HepG2 (cell line): ENCODE data around the gene BMERB1. TPM values are rescaled to one million over a fixed set of nuclear protein-coding genes. Genes with fewer than 3 reads are reported as not detected.

Experiments
- CEBPG ChIP-seq: IDR thresholded peaks from 2 replicates; pipeline ENCODE4 v1.6.1; 2016
- DR1 ChIP-seq: sonication (generic); formaldehyde crosslinking; IDR thresholded peaks from 2 replicates; pipeline ENCODE4 v1.8.0; 2021; ENCODE audit warnings: mild to moderate bottlenecking, missing genetic modification reagents, inconsistent platforms
- FOXA1 ChIP-seq, 2 experiments: fragments of 450-650 bp in 1 of 2; sonication (generic) in 1 of 2; formaldehyde crosslinking in 1 of 2; IDR thresholded peaks; 2 replicates each; pipeline versions ENCODE4 v1.4.0 to v1.6.1; 2016 to 2020; ENCODE audit warnings: missing genetic modification reagents in 1 of 2
- FOXK2 ChIP-seq: fragments of 450-650 bp; IDR thresholded peaks from 2 replicates; pipeline ENCODE4 v1.6.1; 2016
- FOXP1 ChIP-seq, 2 experiments: fragments of 450-650 bp in 1 of 2; IDR thresholded peaks; 2 replicates each; pipeline ENCODE4 v1.6.1; 2017 to 2018; ENCODE audit warnings: antibody characterized with exemption in 1 of 2
- POGZ ChIP-seq: sonication (generic); formaldehyde crosslinking; IDR thresholded peaks from 2 replicates; pipeline ENCODE4 v1.4.0; 2020; ENCODE audit warnings: mild to moderate bottlenecking, missing genetic modification reagents
- RAD21 ChIP-seq: fragments of 450-650 bp; formaldehyde crosslinking; IDR thresholded peaks from 2 replicates; pipeline ENCODE4 v1.5.0; 2020; ENCODE audit warnings: mild to moderate bottlenecking
- SIN3B ChIP-seq: fragments of 150-350 bp; IDR thresholded peaks from 2 replicates; pipeline ENCODE4 v1.6.1; 2014; ENCODE audit warnings: low read length
- SOX6 ChIP-seq, 2 experiments: fragments of 450-650 bp in 1 of 2; sonication (generic) in 1 of 2; formaldehyde crosslinking in 1 of 2; IDR thresholded peaks; 2 replicates each; pipeline versions ENCODE4 v1.4.0 to v1.6.1; 2017 to 2020; ENCODE audit warnings: antibody characterized with exemption in 1 of 2, mild to moderate bottlenecking in 1 of 2, missing genetic modification reagents in 1 of 2
- TERF1 ChIP-seq: sonication (generic); formaldehyde crosslinking; IDR thresholded peaks from 2 replicates; pipeline ENCODE4 v1.8.0; 2022; ENCODE audit warnings: mild to moderate bottlenecking, missing genetic modification reagents, moderate library complexity
- TP53 ChIP-seq: sonication (generic); formaldehyde crosslinking; conservative IDR thresholded peaks from 2 replicates; pipeline ENCODE4 v1.4.0; 2020; ENCODE audit warnings: missing genetic modification reagents
- TRIM22 ChIP-seq: fragments of 450-650 bp; IDR thresholded peaks from 2 replicates; pipeline ENCODE4 v1.6.1; 2017
- TSC22D2 ChIP-seq: sonication (generic); formaldehyde crosslinking; IDR thresholded peaks from 2 replicates; pipeline ENCODE4 v1.5.1; 2020; ENCODE audit warnings: missing genetic modification reagents, mild to moderate bottlenecking, borderline replicate concordance
- ZNF572 ChIP-seq: sonication (generic); formaldehyde crosslinking; IDR thresholded peaks from 2 replicates; pipeline ENCODE4 v1.5.1; 2020; ENCODE audit warnings: mild to moderate bottlenecking, missing genetic modification reagents
- ZNF691 ChIP-seq: sonication (generic); formaldehyde crosslinking; IDR thresholded peaks from 2 replicates; pipeline ENCODE4 v1.4.0; 2020; ENCODE audit warnings: missing genetic modification reagents, low read depth, mild to moderate bottlenecking, borderline replicate concordance
- ZNF781 ChIP-seq: sonication (generic); formaldehyde crosslinking; IDR thresholded peaks from 2 replicates; pipeline ENCODE4 v1.5.1; 2020; ENCODE audit warnings: borderline replicate concordance, mild to moderate bottlenecking, missing genetic modification reagents; ENCODE audit errors: not compliant biosample characterization
- ZSCAN12 ChIP-seq: sonication (generic); formaldehyde crosslinking; IDR thresholded peaks from 2 replicates; pipeline ENCODE4 v1.9.0; 2021; ENCODE audit warnings: mild to moderate bottlenecking, missing genetic modification reagents
- polyA plus RNA-seq, 8 experiments: library from polyadenylated mRNA; depleted of rRNA in 3 of 8; stranded (reverse) in 7 of 8; unstranded in 1 of 8; fragments of >200 nt; fragmentation: Illumina TruSeq in 4 of 8; extraction: Trizol in 4 of 8; gene quantifications; 2 replicates each; pipeline versions ENCODE4 v1.2.1 to v1.2.3, GENCODE V29; 2011 to 2016; ENCODE audit warnings: low read depth in 4 of 8, missing spikeins in 1 of 8, mixed read lengths in 1 of 8; ENCODE audit not compliant: insufficient read depth in 1 of 8
- total RNA-seq, 5 experiments: library from RNA; depleted of rRNA; stranded (reverse); fragments of >200 nt; fragmentation: Illumina TruSeq; extraction: Trizol; gene quantifications; 2 replicates each; pipeline ENCODE4 v1.2.3, GENCODE V29; 2016; ENCODE audit warnings: low read depth in 1 of 5
- TF ChIP-seq, protein P1 (sequence below): sonication (generic); formaldehyde crosslinking; conservative IDR thresholded peaks from 2 replicates; pipeline ENCODE4 v1.8.1; 2023; ENCODE audit warnings: missing genetic modification reagents
- TF ChIP-seq, protein P2 (sequence below): sonication (generic); formaldehyde crosslinking; IDR thresholded peaks from 2 replicates; pipeline ENCODE4 v1.4.0; 2020; ENCODE audit warnings: missing genetic modification reagents, borderline replicate concordance

BMERB1 gene
- total and polyA plus RNA-seq, 2 of the 13 experiments (the other 11 are each of a cell fraction or from before 2014, with no cell fraction given) = 1.4 TPM

DNA sequence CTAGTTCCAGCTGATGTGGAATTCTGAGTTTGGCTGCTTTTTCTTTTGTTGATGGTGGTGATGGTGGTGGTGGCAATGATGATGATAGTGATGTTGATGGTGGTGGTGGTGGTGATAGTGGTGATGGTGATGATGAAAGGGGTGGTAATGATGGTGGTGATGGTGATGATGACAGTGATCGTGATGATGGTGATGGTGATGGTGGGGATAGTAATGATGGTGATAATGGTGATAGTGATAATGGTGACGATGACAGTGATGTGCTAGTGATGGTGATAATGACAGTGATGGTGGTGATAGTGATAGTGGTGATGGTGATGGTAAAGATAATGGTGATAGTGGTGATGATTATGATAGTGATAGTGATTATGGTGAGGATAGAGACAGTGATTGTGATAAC is 61.5 kb downstream of the BMERB1 start (continued):
- TF ChIP-seq ZNF691 (CRISPR knock-in tag) = no peak
- TF ChIP-seq TSC22D2 (CRISPR knock-in tag) = no peak
- no peak for TF ChIP-seq POGZ (CRISPR knock-in tag)
- TF ChIP-seq ZNF781 (CRISPR knock-in tag) = no peak
- TF ChIP-seq, protein P1, sequence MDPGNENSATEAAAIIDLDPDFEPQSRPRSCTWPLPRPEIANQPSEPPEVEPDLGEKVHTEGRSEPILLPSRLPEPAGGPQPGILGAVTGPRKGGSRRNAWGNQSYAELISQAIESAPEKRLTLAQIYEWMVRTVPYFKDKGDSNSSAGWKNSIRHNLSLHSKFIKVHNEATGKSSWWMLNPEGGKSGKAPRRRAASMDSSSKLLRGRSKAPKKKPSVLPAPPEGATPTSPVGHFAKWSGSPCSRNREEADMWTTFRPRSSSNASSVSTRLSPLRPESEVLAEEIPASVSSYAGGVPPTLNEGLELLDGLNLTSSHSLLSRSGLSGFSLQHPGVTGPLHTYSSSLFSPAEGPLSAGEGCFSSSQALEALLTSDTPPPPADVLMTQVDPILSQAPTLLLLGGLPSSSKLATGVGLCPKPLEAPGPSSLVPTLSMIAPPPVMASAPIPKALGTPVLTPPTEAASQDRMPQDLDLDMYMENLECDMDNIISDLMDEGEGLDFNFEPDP (CRISPR knock-in tag) = 0 out of 2 replicates have a peak, but pooled peaks have one; percentile 51
- peak; percentile 73; the same call in 1 of the 2 replicates for TF ChIP-seq SOX6 (IDR thresholded peaks at IDR 0.05)
- TF ChIP-seq SOX6 (CRISPR knock-in tag; IDR thresholded peaks at IDR 0.05) = no peak
- peak; percentile 50 for TF ChIP-seq FOXA1 (IDR thresholded peaks at IDR 0.05)
- no peak for TF ChIP-seq FOXA1 (CRISPR knock-in tag; IDR thresholded peaks at IDR 0.05)
- no peak for TF ChIP-seq DR1 (CRISPR knock-in tag)
- TF ChIP-seq RAD21 (CRISPR knock-in tag) = no peak
- no peak for TF ChIP-seq SIN3B
- TF ChIP-seq TP53 (CRISPR knock-in tag) = no peak
- TF ChIP-seq FOXK2 = 0 out of 2 replicates have a peak, but pooled peaks have one; percentile 59
- TF ChIP-seq, protein P2, sequence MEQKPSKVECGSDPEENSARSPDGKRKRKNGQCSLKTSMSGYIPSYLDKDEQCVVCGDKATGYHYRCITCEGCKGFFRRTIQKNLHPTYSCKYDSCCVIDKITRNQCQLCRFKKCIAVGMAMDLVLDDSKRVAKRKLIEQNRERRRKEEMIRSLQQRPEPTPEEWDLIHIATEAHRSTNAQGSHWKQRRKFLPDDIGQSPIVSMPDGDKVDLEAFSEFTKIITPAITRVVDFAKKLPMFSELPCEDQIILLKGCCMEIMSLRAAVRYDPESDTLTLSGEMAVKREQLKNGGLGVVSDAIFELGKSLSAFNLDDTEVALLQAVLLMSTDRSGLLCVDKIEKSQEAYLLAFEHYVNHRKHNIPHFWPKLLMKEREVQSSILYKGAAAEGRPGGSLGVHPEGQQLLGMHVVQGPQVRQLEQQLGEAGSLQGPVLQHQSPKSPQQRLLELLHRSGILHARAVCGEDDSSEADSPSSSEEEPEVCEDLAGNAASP = no peak
- no peak for TF ChIP-seq ZNF572 (CRISPR knock-in tag)
- TF ChIP-seq CEBPG (CRISPR knock-in tag) = no peak
- TF ChIP-seq TERF1 = no peak
- TF ChIP-seq TRIM22 = peak; percentile 89; the same call in 1 of the 2 replicates
- peak; percentile 64; the same call in 1 of the 2 replicates for TF ChIP-seq FOXP1 (IDR thresholded peaks at IDR 0.05)
- TF ChIP-seq FOXP1 (CRISPR knock-in tag; IDR thresholded peaks at IDR 0.05) = no peak
- TF ChIP-seq ZSCAN12 (CRISPR knock-in tag) = no peak
